IPS-18c (cell line): Measurements from ENCODE around the gene BRMS1.
"Not testable (repeated sequence)": the region's sequence is repeated elsewhere in the genome, so short reads cannot be mapped to it uniquely, and the experiment has no call there.

Source experiments
- H3K4me3 ChIP-seq: 2 replicates; pipeline ENCODE4 v1.7.0; 2013; ENCODE audit warnings: low read depth, mild to moderate bottlenecking, low read length, moderate library complexity; ENCODE audit not compliant: insufficient read depth
- H3K9me3 ChIP-seq: one replicate; pipeline ENCODE4 v1.6.1; 2013; ENCODE audit warnings: mild to moderate bottlenecking, low read length, moderate library complexity; ENCODE audit not compliant: control insufficient read depth, insufficient read depth

The BRMS1 gene

GRCh38 chr11:66316849-66317251 lies 28.1 kb downstream of the BRMS1 start, which contains the start of gene CD248:
Gene CD248, minus strand, starts transcription at chr11:66317044. Its CDS starts 17 bp downstream, at chr11:66317027.
- Histone ChIP-seq H3K4me3 (no peak within 1 kb of the TSS), H3K9me3 (no peaks in the 10 kb centered on the region)

- Histone ChIP-seq H3K9me3 (no peaks in the 10 kb centered on the region), H3K4me3 (no peak overlapping the region)
These were observed 28.7 kb downstream of the BRMS1 start for GRCh38 chr11:66315921-66316811.

GRCh38 chr11:66315498-66315885 lies 29.4 kb downstream of the BRMS1 start:
- Histone ChIP-seq H3K9me3 (no peaks in the 10 kb centered on the region), H3K4me3 (no peak overlapping the region)

GRCh38 chr11:66314561-66315497 lies 30.1 kb downstream of the BRMS1 start:
- no peak overlapping the region for H3K4me3 ChIP-seq

GRCh38 chr11:66314186-66314501 lies 30.8 kb downstream of the BRMS1 start:
- no peak overlapping the region for H3K4me3 ChIP-seq
- no peaks in the 10 kb centered on the region for H3K9me3 ChIP-seq

More at GRCh38 chr11:66314561-66315497, 30.1 kb downstream of the BRMS1 start:
- H3K9me3 ChIP-seq = no peaks in the 10 kb centered on the region

- H3K9me3 ChIP-seq = no peaks in the 10 kb centered on the region
- H3K4me3 ChIP-seq = peak overlapping the region; percentile 46
These were observed 31.4 kb downstream of the BRMS1 start for GRCh38 chr11:66313321-66314185.

GRCh38 chr11:66312549-66313320 lies 32.2 kb downstream of the BRMS1 start:
- H3K4me3 ChIP-seq = peak overlapping the region; percentile 78
- H3K9me3 ChIP-seq = no peaks in the 10 kb centered on the region

GRCh38 chr11:66311965-66312548 lies 32.8 kb downstream of the BRMS1 start:
- Histone ChIP-seq H3K4me3 (peak overlapping the region; percentile 78), H3K9me3 (no peaks in the 10 kb centered on the region)

GRCh38 chr11:66311470-66311964 lies 33.4 kb downstream of the BRMS1 start:
- peak overlapping the region; percentile 78 for H3K4me3 ChIP-seq
- H3K9me3 ChIP-seq = no peaks in the 10 kb centered on the region

GRCh38 chr11:66310803-66311440 lies 34.0 kb downstream of the BRMS1 start:
- not testable (repeated sequence) for H3K4me3 ChIP-seq, H3K9me3 ChIP-seq

- no peak overlapping the region for H3K4me3 ChIP-seq
- H3K9me3 ChIP-seq = no peaks in the 10 kb centered on the region
These were observed 34.6 kb downstream of the BRMS1 start for GRCh38 chr11:66310324-66310723.

GRCh38 chr11:66309475-66309874 lies 35.4 kb downstream of the BRMS1 start:
- no peak overlapping the region for H3K4me3 ChIP-seq
- H3K9me3 ChIP-seq = no peaks in the 10 kb centered on the region

GRCh38 chr11:66302656-66303055 lies 42.2 kb downstream of the BRMS1 start:
- Histone ChIP-seq H3K4me3 (no peak overlapping the region), H3K9me3 (no peaks in the 10 kb centered on the region)

GRCh38 chr11:66299186-66299585 lies 45.7 kb downstream of the BRMS1 start:
- Histone ChIP-seq H3K4me3 (no peak overlapping the region), H3K9me3 (no peaks in the 10 kb centered on the region)

- no peaks in the 10 kb centered on the region for H3K9me3 ChIP-seq
- no peak overlapping the region for H3K4me3 ChIP-seq
These were observed 47.3 kb downstream of the BRMS1 start for GRCh38 chr11:66297610-66298009.
